ENCODE results near the gene NUP88.

GRCh38 chr17:5396612-5397011 is 22.9 kb downstream of the NUP88 start:
- TF ChIP-seq CTCF (IDR thresholded peaks at IDR 0.05; ENCODE audit: low read depth, low read length, missing input control) (no peak), TAF1 (conservative IDR thresholded peaks at IDR 0.05) (no peak), EGR1 (IDR thresholded peaks at IDR 0.05; ENCODE audit: low read depth in 2 of 2) (no peak), SP1 (IDR thresholded peaks at IDR 0.05) (no peak), YY1 (IDR thresholded peaks at IDR 0.05) (no peak), HNF4A (conservative IDR thresholded peaks at IDR 0.05) (no peak), RAD21 (IDR thresholded peaks at IDR 0.05) (no peak), FOXA1 (IDR thresholded peaks at IDR 0.05) (no peak), REST (IDR thresholded peaks at IDR 0.05) (no peak), ATF3 (IDR thresholded peaks at IDR 0.05) (no peak), JUND (IDR thresholded peaks at IDR 0.05) (no peak), ZBTB33 (IDR thresholded peaks at IDR 0.05) (no peak)

All from liver (tissue), 3 donors.